IMR-90 (cell line): ENCODE results near the gene WNT16. TPM values are rescaled to one million over a fixed set of nuclear protein-coding genes. Genes with fewer than 3 reads are reported as not detected.

Experiments used
- ATAC-seq: fragments of 200-7000 bp; cut with Tn5 transposase; 2 replicates; pipeline ENCODE4 v1.9.1; 2020; ENCODE audit warnings: low read depth, mild to moderate bottlenecking, moderate library complexity
- BruUV-seq: library from RNA; stranded (reverse); fragments of 400-500 nt; replicated peaks from 2 replicates; lab custom pipeline; 2021; lab: Mats Ljungman, UMichigan
- CTCF ChIA-PET: fragments of 300-600 bp; formaldehyde crosslinking; extraction: SDS; loops from one replicate; lab custom pipeline; 2021; ENCODE audit warnings: antibody characterized with exemption; lab: Yijun Ruan, JAX
- POLR2A ChIA-PET: fragments of 300-600 bp; sonication (Branson Sonifier 250); formaldehyde crosslinking; loops from one replicate; lab custom pipeline; 2022; ENCODE audit warnings: antibody characterized with exemption; ENCODE audit not compliant: unreplicated experiment; lab: Charles Lee
- DNase-seq: peaks from one replicate; pipeline ENCODE4 v3.0.0; 2013
- H2AFZ ChIP-seq: replicated peaks from 2 replicates; pipeline ENCODE3; 2013; ENCODE audit warnings: low read length, mild to moderate bottlenecking; ENCODE audit not compliant: poor library complexity
- H2AK5ac ChIP-seq: 2 replicates; pipeline ENCODE4 v1.6.1; 2013; ENCODE audit warnings: low read depth, low read length, inconsistent platforms
- H2AK9ac ChIP-seq: replicated peaks from 2 replicates; pipeline ENCODE3; 2013; ENCODE audit warnings: mild to moderate bottlenecking, low read depth, low read length, moderate library complexity; ENCODE audit not compliant: poor library complexity
- H2BK120ac ChIP-seq: 2 replicates; pipeline ENCODE4 v1.6.1; 2013; ENCODE audit warnings: low read depth, low read length, inconsistent platforms
- H2BK15ac ChIP-seq: 3 replicates; pipeline ENCODE4 v1.6.1; 2013; ENCODE audit warnings: low read depth, low read length, inconsistent platforms
- H2BK20ac ChIP-seq: 2 replicates; pipeline ENCODE4 v1.6.1; 2013; ENCODE audit warnings: low read depth, mild to moderate bottlenecking, inconsistent platforms, low read length, moderate library complexity
- H2BK5ac ChIP-seq: 2 replicates; pipeline ENCODE4 v1.6.1; 2013; ENCODE audit warnings: mild to moderate bottlenecking, low read depth, low read length, inconsistent platforms; ENCODE audit not compliant: poor library complexity, severe bottlenecking
- H3K14ac ChIP-seq: replicated peaks from 2 replicates; pipeline ENCODE4 v1.6.1; 2013; ENCODE audit warnings: low read depth, low read length, inconsistent platforms
- H3K18ac ChIP-seq: 2 replicates; pipeline ENCODE4 v1.6.1; 2013; ENCODE audit warnings: low read depth, low read length, control low read depth
- H3K23ac ChIP-seq: 2 replicates; pipeline ENCODE4 v1.6.1; 2013; ENCODE audit warnings: low read depth, low read length, inconsistent platforms
- H3K27ac ChIP-seq: 2 replicates; pipeline ENCODE4 v1.5.1; 2013; ENCODE audit warnings: mild to moderate bottlenecking, control low read depth, low read length; ENCODE audit not compliant: insufficient read depth
- H3K27me3 ChIP-seq: 2 replicates; pipeline ENCODE4 v1.6.1; 2013; ENCODE audit warnings: low read length; ENCODE audit not compliant: control insufficient read depth, insufficient read depth
- H3K36me3 ChIP-seq: 2 replicates; pipeline ENCODE4 v1.6.1; 2013; ENCODE audit warnings: low read length, mixed read lengths; ENCODE audit not compliant: control insufficient read depth, insufficient read depth
- H3K4ac ChIP-seq: 2 replicates; pipeline ENCODE4 v1.6.1; 2013; ENCODE audit warnings: low read depth, low read length, inconsistent platforms
- H3K4me1 ChIP-seq: 2 replicates; pipeline ENCODE4 v1.6.1; 2013; ENCODE audit warnings: low read length, mixed read lengths; ENCODE audit not compliant: control insufficient read depth, insufficient read depth
- H3K4me2 ChIP-seq: 2 replicates; pipeline ENCODE4 v1.6.1; 2013; ENCODE audit warnings: low read depth, mild to moderate bottlenecking, control low read depth, low read length, moderate library complexity
- H3K4me3 ChIP-seq: 2 replicates; pipeline ENCODE4 v1.5.1; 2013; ENCODE audit warnings: low read depth, mild to moderate bottlenecking, control low read depth, low read length, moderate library complexity; ENCODE audit not compliant: insufficient read depth
- H3K56ac ChIP-seq: 2 replicates; pipeline ENCODE4 v1.6.1; 2013; ENCODE audit warnings: low read length, inconsistent platforms; ENCODE audit not compliant: insufficient read depth; ENCODE audit errors: extremely low read depth
- H3K79me1 ChIP-seq, 2 experiments: 2 replicates each; pipeline ENCODE4 v1.6.1; 2013; ENCODE audit warnings: low read length in 2 of 2, inconsistent platforms in 1 of 2, low read depth in 1 of 2
- H3K9ac ChIP-seq: 2 replicates; pipeline ENCODE4 v1.6.1; 2013; ENCODE audit warnings: low read depth, low read length, control low read depth
- H3K9me1 ChIP-seq: 2 replicates; pipeline ENCODE4 v1.6.1; 2013; ENCODE audit warnings: low read length, inconsistent platforms; ENCODE audit not compliant: insufficient read depth
- H3K9me3 ChIP-seq: 2 replicates; pipeline ENCODE4 v1.6.1; 2013; ENCODE audit warnings: low read length; ENCODE audit not compliant: control insufficient read depth, insufficient read depth
- H4K20me1 ChIP-seq: 2 replicates; pipeline ENCODE4 v1.6.1; 2013; ENCODE audit warnings: low read length, inconsistent platforms; ENCODE audit not compliant: insufficient read depth
- H4K5ac ChIP-seq: 2 replicates; pipeline ENCODE4 v1.6.1; 2013; ENCODE audit warnings: mild to moderate bottlenecking, low read depth, low read length, control low read depth
- H4K8ac ChIP-seq, 2 experiments: 2 replicates each; pipeline ENCODE4 v1.6.1; 2013; ENCODE audit warnings: low read depth in 2 of 2, low read length in 2 of 2, control low read depth in 1 of 2, inconsistent platforms in 1 of 2
- H4K91ac ChIP-seq: 2 replicates; pipeline ENCODE4 v1.6.1; 2013; ENCODE audit warnings: low read depth, low read length, inconsistent platforms; ENCODE audit not compliant: insufficient read depth
- CTCF ChIP-seq: conservative IDR thresholded peaks from 2 replicates; pipeline ENCODE4 v1.5.1; 2012; ENCODE audit warnings: mild to moderate bottlenecking, low read depth, low read length, improper control_type of control experiment
- ELK1 ChIP-seq: fragments of 150-350 bp; IDR thresholded peaks from 2 replicates; pipeline ENCODE4 v1.6.1; 2016; ENCODE audit warnings: low read depth, mild to moderate bottlenecking, low read length, moderate library complexity, borderline replicate concordance
- MAZ ChIP-seq: IDR thresholded peaks from 2 replicates; pipeline ENCODE4 v1.6.1; 2012; ENCODE audit warnings: low read depth, mild to moderate bottlenecking, low read length, improper control_type of control experiment, moderate library complexity, borderline replicate concordance
- NFE2L2 ChIP-seq: fragments of 150-350 bp; IDR thresholded peaks from 2 replicates; pipeline ENCODE4 v1.6.1; 2016; ENCODE audit warnings: low read depth, mild to moderate bottlenecking, low read length
- POLR2A ChIP-seq: IDR thresholded peaks from 2 replicates; pipeline ENCODE4 v1.6.1; 2012; ENCODE audit warnings: mild to moderate bottlenecking, low read depth, low read length
- RAD21 ChIP-seq: IDR thresholded peaks from 2 replicates; pipeline ENCODE4 v1.6.1; 2012; ENCODE audit warnings: low read length, improper control_type of control experiment
- RCOR1 ChIP-seq: IDR thresholded peaks from 2 replicates; pipeline ENCODE4 v1.6.1; 2012; ENCODE audit warnings: mild to moderate bottlenecking, low read length, improper control_type of control experiment; ENCODE audit not compliant: insufficient replicate concordance
- RFX5 ChIP-seq: IDR thresholded peaks from 2 replicates; pipeline ENCODE4 v1.8.0; 2012; ENCODE audit warnings: low read depth, mild to moderate bottlenecking, low read length, moderate library complexity
- dilution Hi-C: fragments of 300-500 bp; cut with HindIII; formaldehyde crosslinking; loops from one replicate; pipeline ENCODE4 v1.14.3; 2018; ENCODE audit warnings: low sequenced_read_pairs; ENCODE audit not compliant: unreplicated experiment
- in situ Hi-C: fragments of 300-500 bp; cut with MboI; formaldehyde crosslinking; loops from 3 replicates; pipeline ENCODE4 v1.14.3; 2019; ENCODE audit warnings: low sequenced_read_pairs, inconsistent platforms, mixed read lengths
- intact Hi-C: fragments of 100-400 bp; cut with micrococcal nuclease; formaldehyde crosslinking; loops from 2 replicates; pipeline ENCODE4 v1.10.0; 2022
- polyA plus RNA-seq, 3 experiments: library from polyadenylated mRNA; depleted of rRNA; stranded (reverse); fragments of >200 nt; gene quantifications; 2 replicates each; pipeline ENCODE4 v1.2.3, GENCODE V29; 2012; ENCODE audit warnings: low replicate concordance in 1 of 3
- total RNA-seq: library from RNA; depleted of rRNA; stranded (reverse); fragments of >200 nt; gene quantifications from 2 replicates; pipeline ENCODE4 v1.2.3, GENCODE V29; 2012

WNT16 gene
- total and polyA plus RNA-seq, 2 of the 4 experiments (the other 2 are of a cell fraction): 0.68 to 1.1 TPM

GRCh38 chr7:121373177-121373576 lies 44.4 kb downstream of the WNT16 start:
- dilution Hi-C loops: loop anchor here (25.0 kb wide), 1 partner anchor 189 kb away; no protein-coding TSS in a partner anchor
- no peaks in the 10 kb centered on the region for H3K27me3 ChIP-seq

More at GRCh38 chr7:121373177-121373576, 44.4 kb downstream of the WNT16 start:
- H3K4me3 ChIP-seq: no peak overlapping the region
- DNase-seq: no peak
- CTCF ChIA-PET: interaction anchor here (1.1 kb wide), 1 partner anchor 174 kb away, joined by 4 read pairs; no protein-coding TSS in a partner anchor
- POLR2A ChIA-PET: no interaction called here
- no peaks in the 10 kb centered on the region for H4K20me1 ChIP-seq
- H2BK15ac ChIP-seq: no peak overlapping the region
- no peak for TF ChIP-seq MAZ
- no peak for TF ChIP-seq RAD21
- no peak for TF ChIP-seq RFX5
- no peak for TF ChIP-seq RCOR1
- no peak for TF ChIP-seq POLR2A
- no peak for TF ChIP-seq CTCF
- no peak for TF ChIP-seq NFE2L2
- TF ChIP-seq ELK1: no peak
- H3K4me1 ChIP-seq: peaks cover 5% of the 10 kb centered on the region
- no peak overlapping the region for H4K91ac ChIP-seq
- no peak overlapping the region for H3K4ac ChIP-seq
- no peak overlapping the region for H2AK9ac ChIP-seq
- in situ Hi-C loops (no loop called here), intact Hi-C loops (no loop called here)
- no peak overlapping the region for H3K9ac ChIP-seq
- no peak overlapping the region for H4K5ac ChIP-seq
- no peaks in the 10 kb centered on the region for H3K9me3 ChIP-seq
- H3K56ac ChIP-seq: no peak overlapping the region
- H3K18ac ChIP-seq: no peak overlapping the region
- H3K14ac ChIP-seq: no peak overlapping the region
- H2BK20ac ChIP-seq: no peak overlapping the region
- ATAC-seq: no peak
- H2AK5ac ChIP-seq: no peak overlapping the region
- H3K27ac ChIP-seq: no peak overlapping the region
- BruUV-seq: no TSS peak
- no peak overlapping the region for H3K4me2 ChIP-seq
- H2BK120ac ChIP-seq: no peak overlapping the region
- H4K8ac ChIP-seq: no peak overlapping the region
- no peaks in the 10 kb centered on the region for H3K9me1 ChIP-seq
- H3K36me3 ChIP-seq: peaks cover 10% of the 10 kb centered on the region
- H2BK5ac ChIP-seq: no peak overlapping the region
- H3K23ac ChIP-seq: no peak overlapping the region
- peaks cover 0 to 4% of the 10 kb centered on the region in 2 experiments; a peak in 1 of 4 replicates for H3K79me1 ChIP-seq
- no peak overlapping the region for H2AFZ ChIP-seq
